H1 (cell line): ENCODE data around the gene APEX2. TPM values are rescaled to one million over a fixed set of nuclear protein-coding genes. Genes with fewer than 3 reads are reported as not detected.

Experiments
- CTCF ChIA-PET: fragments of 300-600 bp; sonication (Branson Sonifier 250); formaldehyde crosslinking; loops from one replicate; lab custom pipeline; 2021; ENCODE audit not compliant: partially characterized antibody; lab: Charles Lee
- POLR2A ChIA-PET: fragments of 300-600 bp; sonication (Branson Sonifier 250); formaldehyde crosslinking; loops from one replicate; lab custom pipeline; 2021; ENCODE audit warnings: inconsistent platforms; ENCODE audit not compliant: partially characterized antibody; lab: Charles Lee
- DNase-seq, 2 experiments: peaks; one replicate each; pipeline versions ENCODE4 v3.0.0 to v3.0.0-alpha.2; 2010 to 2022; ENCODE audit warnings: low spot score in 2 of 2, low read depth in 1 of 2, mixed read lengths in 1 of 2
- FAIRE-seq: peaks from 2 replicates; lab custom pipeline; 2011; peaks lifted over from hg19 to GRCh38; lab: Jason Lieb, UNC
- H2AFZ ChIP-seq: 2 replicates; pipeline ENCODE4 v1.8.1; 2012; ENCODE audit warnings: low read length, inconsistent platforms
- H2AK5ac ChIP-seq: 2 replicates; pipeline ENCODE4 v1.6.1; 2013; ENCODE audit warnings: low read depth, low read length
- H2BK120ac ChIP-seq: replicated peaks from 2 replicates; pipeline ENCODE3; 2013; ENCODE audit warnings: low read depth, low read length, inconsistent platforms
- H2BK12ac ChIP-seq: 2 replicates; pipeline ENCODE4 v1.6.1; 2013; ENCODE audit warnings: low read depth, low read length
- H2BK15ac ChIP-seq: 2 replicates; pipeline ENCODE4 v1.6.1; 2013; ENCODE audit warnings: low read length
- H2BK20ac ChIP-seq: 2 replicates; pipeline ENCODE4 v1.6.1; 2013; ENCODE audit warnings: low read length
- H2BK5ac ChIP-seq: 2 replicates; pipeline ENCODE4 v1.6.1; 2013; ENCODE audit warnings: low read depth, low read length
- H3K14ac ChIP-seq: 2 replicates; pipeline ENCODE4 v1.6.1; 2013; ENCODE audit warnings: inconsistent platforms; ENCODE audit not compliant: insufficient read length
- H3K18ac ChIP-seq: 2 replicates; pipeline ENCODE4 v1.6.1; 2013; ENCODE audit warnings: low read length; ENCODE audit errors: extremely low read depth
- H3K23ac ChIP-seq: 2 replicates; pipeline ENCODE4 v1.6.1; 2013; ENCODE audit warnings: inconsistent platforms; ENCODE audit not compliant: insufficient read length
- H3K23me2 ChIP-seq: 2 replicates; pipeline ENCODE4 v1.6.1; 2013; ENCODE audit warnings: low read depth, low read length
- H3K27ac ChIP-seq: 2 replicates; pipeline ENCODE4 v1.6.1; 2011; ENCODE audit warnings: low read depth, low read length, inconsistent platforms
- H3K27me3 ChIP-seq, 4 experiments: replicated peaks in 1 of 4; 1 replicate in 1 of 4; 2 replicates in 3 of 4; pipeline versions ENCODE4 v1.6.1 to v1.8.1; 2011 to 2013; ENCODE audit warnings: low read length in 3 of 4, mild to moderate bottlenecking in 3 of 4, inconsistent platforms in 2 of 4, mixed read lengths in 2 of 4, moderate library complexity in 1 of 4; ENCODE audit not compliant: control insufficient read depth in 3 of 4, insufficient read depth in 3 of 4; ENCODE audit errors: extremely low read depth in 1 of 4
- H3K36me3 ChIP-seq, 4 experiments: 2 replicates each; pipeline versions ENCODE4 v1.6.1 to v1.8.1; 2011 to 2013; ENCODE audit warnings: mild to moderate bottlenecking in 4 of 4, low read length in 3 of 4, moderate library complexity in 2 of 4, control low read depth in 1 of 4, inconsistent platforms in 1 of 4; ENCODE audit not compliant: insufficient read depth in 4 of 4, control insufficient read depth in 2 of 4
- H3K4ac ChIP-seq: replicated peaks from 2 replicates; pipeline ENCODE3; 2013; ENCODE audit warnings: low read length, low read depth, mixed read lengths, inconsistent platforms; ENCODE audit not compliant: insufficient read length
- H3K4me1 ChIP-seq, 4 experiments: replicated peaks in 1 of 4; 1 replicate in 1 of 4; 2 replicates in 3 of 4; pipeline versions ENCODE4 v1.6.1 to v1.8.1; 2011 to 2013; ENCODE audit warnings: low read length in 3 of 4, inconsistent platforms in 2 of 4, mixed read lengths in 1 of 4; ENCODE audit not compliant: insufficient read depth in 4 of 4, control insufficient read depth in 3 of 4
- H3K4me2 ChIP-seq, 2 experiments: 2 replicates each; pipeline versions ENCODE4 v1.6.1 to v1.8.1; 2011 to 2013; ENCODE audit warnings: low read depth in 2 of 2, low read length in 2 of 2, control low read depth in 1 of 2, inconsistent platforms in 1 of 2, mild to moderate bottlenecking in 1 of 2; ENCODE audit not compliant: insufficient read depth in 1 of 2
- H3K4me3 ChIP-seq, 4 experiments: fragments of 200-600, 300-600 bp in 1 of 4; sonication (generic), shearing (Covaris generic), sonication (Bioruptor Twin) in 1 of 4; 2 replicates each; pipeline versions ENCODE4 v1.5.1 to v1.8.1; 2011 to 2016; ENCODE audit warnings: low read length in 4 of 4, low read depth in 3 of 4, control low read depth in 2 of 4, inconsistent platforms in 2 of 4, mild to moderate bottlenecking in 2 of 4, mixed read lengths in 1 of 4, moderate library complexity in 1 of 4; ENCODE audit not compliant: insufficient read depth in 2 of 4; ENCODE audit errors: extremely low read depth in 1 of 4
- H3K56ac ChIP-seq: replicated peaks from 2 replicates; pipeline ENCODE3; 2013; ENCODE audit warnings: low read depth, mild to moderate bottlenecking, mixed read lengths, low read length, inconsistent platforms; ENCODE audit not compliant: insufficient read length
- H3K79me1 ChIP-seq: 2 replicates; pipeline ENCODE4 v1.6.1; 2013; ENCODE audit warnings: low read depth, low read length, control low read depth
- H3K79me2 ChIP-seq, 2 experiments: 2 replicates each; pipeline versions ENCODE4 v1.6.1 to v1.8.1; 2012 to 2013; ENCODE audit warnings: low read length in 2 of 2, mild to moderate bottlenecking in 2 of 2, inconsistent platforms in 1 of 2; ENCODE audit not compliant: insufficient read depth in 2 of 2, control insufficient read depth in 1 of 2
- H3K9ac ChIP-seq, 4 experiments: replicated peaks in 1 of 4; 1 replicate in 1 of 4; 2 replicates in 3 of 4; pipeline versions ENCODE4 v1.6.1 to v1.8.1; 2011 to 2013; ENCODE audit warnings: low read depth in 3 of 4, low read length in 3 of 4, control low read depth in 2 of 4, mild to moderate bottlenecking in 2 of 4, moderate library complexity in 2 of 4, inconsistent platforms in 1 of 4; ENCODE audit errors: extremely low read depth in 1 of 4
- H3K9me3 ChIP-seq, 2 experiments: 2 replicates each; pipeline versions ENCODE4 v1.6.1 to v1.8.1; 2012 to 2013; ENCODE audit warnings: mild to moderate bottlenecking in 2 of 2, moderate library complexity in 2 of 2, control low read depth in 1 of 2, inconsistent platforms in 1 of 2, low read depth in 1 of 2, low read length in 1 of 2, mixed read lengths in 1 of 2; ENCODE audit not compliant: insufficient read depth in 2 of 2
- H4K20me1 ChIP-seq, 2 experiments: replicated peaks in 1 of 2; 2 replicates each; pipeline versions ENCODE3 to v1.8.1; 2011 to 2013; ENCODE audit warnings: inconsistent platforms in 2 of 2, low read length in 2 of 2, mild to moderate bottlenecking in 1 of 2; ENCODE audit not compliant: insufficient read depth in 2 of 2, control insufficient read depth in 1 of 2
- H4K5ac ChIP-seq: 2 replicates; pipeline ENCODE4 v1.6.1; 2013; ENCODE audit warnings: low read length, low read depth, mixed read lengths, inconsistent platforms; ENCODE audit not compliant: insufficient read length
- H4K8ac ChIP-seq: 2 replicates; pipeline ENCODE4 v1.8.0; 2013; ENCODE audit warnings: mild to moderate bottlenecking, moderate library complexity, low read length, inconsistent platforms; ENCODE audit not compliant: insufficient read depth; ENCODE audit errors: extremely low read depth
- H4K91ac ChIP-seq: replicated peaks from 2 replicates; pipeline ENCODE3; 2013; ENCODE audit warnings: low read length, mixed read lengths, inconsistent platforms; ENCODE audit not compliant: insufficient read length
- ATF3 ChIP-seq: IDR thresholded peaks from 2 replicates; pipeline ENCODE4 v1.6.1; 2011; ENCODE audit warnings: low read depth, mild to moderate bottlenecking, low read length; ENCODE audit not compliant: insufficient read depth
- BRCA1 ChIP-seq: IDR thresholded peaks from 2 replicates; pipeline ENCODE4 v1.6.1; 2012; ENCODE audit warnings: low read depth, low read length, improper control_type of control experiment
- CREB1 ChIP-seq: IDR thresholded peaks from 2 replicates; pipeline ENCODE4 v1.6.1; 2012; ENCODE audit warnings: inconsistent platforms
- CTCF ChIP-seq, 3 experiments: IDR thresholded peaks; 1 replicate in 2 of 3; 2 replicates in 1 of 3; pipeline versions ENCODE4 v1.5.1 to v1.6.1; 2011; ENCODE audit warnings: low read length in 3 of 3, mild to moderate bottlenecking in 3 of 3, inconsistent platforms in 2 of 3, low read depth in 1 of 3, moderate library complexity in 1 of 3; ENCODE audit not compliant: insufficient read depth in 1 of 3; ENCODE audit errors: control extremely low read depth in 1 of 3
- EZH2 ChIP-seq: fragments of 200-600 bp; sonication (generic); IDR thresholded peaks from 2 replicates; pipeline ENCODE4 v1.7.1; 2012; ENCODE audit warnings: low read depth, mild to moderate bottlenecking, moderate library complexity, low read length, inconsistent platforms; ENCODE audit not compliant: severe bottlenecking
- JUND ChIP-seq: IDR thresholded peaks from 2 replicates; pipeline ENCODE4 v1.6.1; 2011; ENCODE audit warnings: mild to moderate bottlenecking, improper control_type of control experiment, low read length
- MAX ChIP-seq: IDR thresholded peaks from 2 replicates; pipeline ENCODE4 v1.6.1; 2012; ENCODE audit warnings: inconsistent platforms
- NRF1 ChIP-seq: IDR thresholded peaks from 2 replicates; pipeline ENCODE4 v1.6.1; 2011; ENCODE audit warnings: mild to moderate bottlenecking, low read depth, low read length, improper control_type of control experiment
- POLR2AphosphoS5 ChIP-seq: IDR thresholded peaks from 2 replicates; pipeline ENCODE4 v1.6.1; 2011; ENCODE audit warnings: low read depth, low read length
- RBBP5 ChIP-seq: IDR thresholded peaks from 2 replicates; pipeline ENCODE4 v1.7.1; 2012; ENCODE audit warnings: low read depth, mild to moderate bottlenecking, inconsistent platforms, low read length, moderate library complexity, borderline replicate concordance
- SIRT6 ChIP-seq: IDR thresholded peaks from one replicate; pipeline ENCODE4 v1.7.1; 2012; ENCODE audit warnings: low read length, inconsistent platforms
- SP1 ChIP-seq: IDR thresholded peaks from 2 replicates; pipeline ENCODE4 v1.6.1; 2011; ENCODE audit warnings: low read depth, low read length
- WGBS, 2 experiments: shearing (Covaris generic) in 1 of 2; methylation state at CpG; one replicate each; pipeline versions ENCODE4 v1.1.6 to v1.1.7; 2013 to 2015; ENCODE audit warnings: low lambda C conversion rate in 2 of 2, mixed read lengths in 2 of 2, inconsistent platforms in 1 of 2, low coverage in 1 of 2, missing lambda C conversion rate in 1 of 2; ENCODE audit not compliant: insufficient replicate concordance in 2 of 2, insufficient coverage in 1 of 2, insufficient read length in 1 of 2; ENCODE audit errors: extremely low coverage in 1 of 2, missing lambda C conversion rate in 1 of 2; 5-methylcytosine and 5-hydroxymethylcytosine counted together
- polyA plus RNA-seq, 7 experiments: library from polyadenylated mRNA; depleted of rRNA in 3 of 7; stranded (reverse) in 5 of 7; unstranded in 2 of 7; fragments of >200 nt in 5 of 7; fragments of 200-250 nt in 2 of 7; gene quantifications; 1 replicate in 5 of 7; 2 replicates in 1 of 7; 4 replicates in 1 of 7; pipeline versions ENCODE4 v1.2.1 to v1.2.3, GENCODE V29; 2011 to 2013; ENCODE audit warnings: missing spikeins in 2 of 7, mixed read lengths in 2 of 7
- total RNA-seq: library from RNA; stranded (reverse); fragmentation: NEBNext Ultra II Directional; extraction: Animal tissue kit (Norgen Biotek cat#: 25700); gene quantifications from 2 replicates; pipeline ENCODE4 v1.2.1, GENCODE V29; 2021

The APEX2 gene
- total and polyA plus RNA-seq, 2 of the 8 experiments (the other 6 are each of a cell fraction or from before 2014, with no cell fraction given) = 18.9 to 36.4 TPM

- Histone ChIP-seq H3K27me3 (no peaks in the 10 kb centered on the region), H3K18ac (no peak overlapping the region), H3K23me2 (peaks cover 9% of the 10 kb centered on the region; the same call in 1 of the 2 replicates), H3K14ac (no peak overlapping the region), H4K8ac (no peak overlapping the region), H2BK5ac (no peak overlapping the region), H3K23ac (no peak overlapping the region), H2AFZ (no peak overlapping the region), H2BK15ac (no peak overlapping the region), H3K4ac (no peak overlapping the region), H3K79me2 (peaks cover 0 to 12% of the 10 kb centered on the region in 2 experiments; a peak in 2 of 4 replicates), H4K20me1 (no peaks in the 10 kb centered on the region), H3K9me3 (no peaks in the 10 kb centered on the region), H3K4me3 (no peak overlapping the region), H3K4me1 (no peaks in the 10 kb centered on the region), H3K79me1 (no peaks in the 10 kb centered on the region), H2AK5ac (no peak overlapping the region), H2BK20ac (no peak overlapping the region), H2BK120ac (no peak overlapping the region), H3K27ac (no peak overlapping the region), H4K5ac (no peak overlapping the region), H3K36me3 (peaks cover 0 to 32% (median 20%) of the 10 kb centered on the region in 4 experiments; a peak in 6 of 8 replicates), H3K4me2 (no peak overlapping the region), H3K9ac (no peak overlapping the region), H4K91ac (no peak overlapping the region), H3K56ac (no peak overlapping the region), H2BK12ac (no peak overlapping the region)
- FAIRE-seq = no peak
- POLR2A ChIA-PET = no interaction called here
- DNase-seq = no peak
- CTCF ChIA-PET = no interaction called here
- WGBS, 2 experiments = 85% methylated on average over 1 of the region's 1 CpG; no CpG with 5 or more reads in 1 of the 2 experiments
- TF ChIP-seq SIRT6 (no peak), NRF1 (no peak), POLR2AphosphoS5 (no peak), CTCF (IDR thresholded peaks at IDR 0.05; ENCODE audit: control extremely low read depth in 1 of 3, insufficient read depth in 1 of 3, low read depth in 1 of 3, low read length in 3 of 3) (no peak), SP1 (no peak), ATF3 (no peak), BRCA1 (no peak), JUND (no peak), CREB1 (no peak), EZH2 (no peak), MAX (no peak), RBBP5 (no peak)
Measured at GRCh38 chrX:55004231-55004630, 4.1 kb downstream of the APEX2 start.
